GM18867 (cell line): ENCODE results near the gene ENTR1.

Experiments used
- ATAC-seq: cut with Tn5 transposase; IDR thresholded peaks from one replicate; pipeline ENCODE4 v1.9.1; 2021; ENCODE audit warnings: mild to moderate bottlenecking, moderate library complexity; ENCODE audit not compliant: unreplicated experiment

ENTR1 gene

GRCh38 chr9:136378170-136379002 lies 32.0 kb downstream of the ENTR1 start:
- no peak for ATAC-seq

GRCh38 chr9:136377341-136378169 lies 32.9 kb downstream of the ENTR1 start:
- ATAC-seq = no peak

GRCh38 chr9:136376457-136376856 lies 34.0 kb downstream of the ENTR1 start:
- ATAC-seq = no peak

GRCh38 chr9:136375096-136375495 lies 35.3 kb downstream of the ENTR1 start:
- no peak for ATAC-seq

- no peak for ATAC-seq
These were observed 36.2 kb downstream of the ENTR1 start for GRCh38 chr9:136374183-136374575.

GRCh38 chr9:136373300-136374182 lies 36.9 kb downstream of the ENTR1 start, which contains the start of gene CARD9:
TSS of gene CARD9 (minus strand) at chr9:136373669. CDS start at chr9:136372078, 1,591 bp downstream.
- no peak for ATAC-seq

- no peak for ATAC-seq
These were observed 37.7 kb downstream of the ENTR1 start for GRCh38 chr9:136372561-136373299.

GRCh38 chr9:136372006-136372405 lies 38.4 kb downstream of the ENTR1 start:
- no peak for ATAC-seq

- no peak for ATAC-seq
These were observed 38.9 kb downstream of the ENTR1 start for GRCh38 chr9:136371533-136371880.

GRCh38 chr9:136370687-136371532 lies 39.5 kb downstream of the ENTR1 start:
- no peak for ATAC-seq

- no peak for ATAC-seq
These were observed 40.4 kb downstream of the ENTR1 start for GRCh38 chr9:136370037-136370436.

GRCh38 chr9:136368190-136368589 lies 42.2 kb downstream of the ENTR1 start:
- ATAC-seq = no peak

- ATAC-seq = no peak
These were observed 42.9 kb downstream of the ENTR1 start for GRCh38 chr9:136367296-136368145.

- no peak for ATAC-seq
These were observed 43.6 kb downstream of the ENTR1 start for GRCh38 chr9:136366826-136367225.

GRCh38 chr9:136365775-136366222 lies 44.6 kb downstream of the ENTR1 start:
- ATAC-seq = no peak

GRCh38 chr9:136364942-136365774 lies 45.3 kb downstream of the ENTR1 start:
- no peak for ATAC-seq

- no peak for ATAC-seq
These were observed 46.3 kb downstream of the ENTR1 start for GRCh38 chr9:136363949-136364748.
